ENCODE measurements around the gene EIF4E1B. TPM values are rescaled to one million over a fixed set of nuclear protein-coding genes. Genes with fewer than 3 reads are reported as not detected.

Gene EIF4E1B
- total RNA-seq, 4 donors from 2014 or later: not detected

GRCh38 chr5:176594554-176594953, 35.9 kb upstream of the EIF4E1B start:
- H3K27ac ChIP-seq: no peak overlapping the region
- H3K36me3 ChIP-seq: no peaks in the 10 kb centered on the region
- H3K27me3 ChIP-seq: no peaks in the 10 kb centered on the region
- no peak for DNase-seq
- TF ChIP-seq, protein P1, sequence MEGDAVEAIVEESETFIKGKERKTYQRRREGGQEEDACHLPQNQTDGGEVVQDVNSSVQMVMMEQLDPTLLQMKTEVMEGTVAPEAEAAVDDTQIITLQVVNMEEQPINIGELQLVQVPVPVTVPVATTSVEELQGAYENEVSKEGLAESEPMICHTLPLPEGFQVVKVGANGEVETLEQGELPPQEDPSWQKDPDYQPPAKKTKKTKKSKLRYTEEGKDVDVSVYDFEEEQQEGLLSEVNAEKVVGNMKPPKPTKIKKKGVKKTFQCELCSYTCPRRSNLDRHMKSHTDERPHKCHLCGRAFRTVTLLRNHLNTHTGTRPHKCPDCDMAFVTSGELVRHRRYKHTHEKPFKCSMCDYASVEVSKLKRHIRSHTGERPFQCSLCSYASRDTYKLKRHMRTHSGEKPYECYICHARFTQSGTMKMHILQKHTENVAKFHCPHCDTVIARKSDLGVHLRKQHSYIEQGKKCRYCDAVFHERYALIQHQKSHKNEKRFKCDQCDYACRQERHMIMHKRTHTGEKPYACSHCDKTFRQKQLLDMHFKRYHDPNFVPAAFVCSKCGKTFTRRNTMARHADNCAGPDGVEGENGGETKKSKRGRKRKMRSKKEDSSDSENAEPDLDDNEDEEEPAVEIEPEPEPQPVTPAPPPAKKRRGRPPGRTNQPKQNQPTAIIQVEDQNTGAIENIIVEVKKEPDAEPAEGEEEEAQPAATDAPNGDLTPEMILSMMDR (IDR thresholded peaks at IDR 0.05): no peak
- TF ChIP-seq POLR2A (IDR thresholded peaks at IDR 0.05): no peak
- H3K4me3 ChIP-seq (replicated peaks in 1 of 3): no peak overlapping the region
- 87 to 91% methylated on average over 8 of the region's 8 CpGs for WGBS, 2 donors
- intact Hi-C loops (cut with DNase I): no loop called here
- H3K9me3 ChIP-seq: no peaks in the 10 kb centered on the region
- H3K4me1 ChIP-seq: no peaks in the 10 kb centered on the region

- no peak for TF ChIP-seq POLR2A (IDR thresholded peaks at IDR 0.05)
- TF ChIP-seq, protein P1 (IDR thresholded peaks at IDR 0.05): no peak
- H3K27ac ChIP-seq: no peak overlapping the region
- no peaks in the 10 kb centered on the region for H3K9me3 ChIP-seq
- no peaks in the 10 kb centered on the region for H3K4me1 ChIP-seq
- WGBS, 2 donors: 82 to 90% methylated on average over 9 to 11 of the region's 11 CpGs
- no peaks in the 10 kb centered on the region for H3K36me3 ChIP-seq
- no peak for DNase-seq
- intact Hi-C loops (cut with DNase I): no loop called here
- H3K4me3 ChIP-seq (replicated peaks in 1 of 3): no peak overlapping the region
- no peaks in the 10 kb centered on the region for H3K27me3 ChIP-seq
Measured at GRCh38 chr5:176595386-176595943, 35.0 kb upstream of the EIF4E1B start.

GRCh38 chr5:176596069-176596644, 34.3 kb upstream of the EIF4E1B start:
- H3K4me1 ChIP-seq: no peaks in the 10 kb centered on the region
- 79 to 88% methylated on average over 23 of the region's 23 CpGs for WGBS, 2 donors
- no peak overlapping the region for H3K27ac ChIP-seq
- H3K4me3 ChIP-seq (replicated peaks in 1 of 3): no peak overlapping the region
- DNase-seq: no peak
- H3K9me3 ChIP-seq: no peaks in the 10 kb centered on the region
- no peaks in the 10 kb centered on the region for H3K36me3 ChIP-seq
- H3K27me3 ChIP-seq: no peaks in the 10 kb centered on the region
- no peak for TF ChIP-seq POLR2A (IDR thresholded peaks at IDR 0.05)
- TF ChIP-seq, protein P1 (IDR thresholded peaks at IDR 0.05): no peak
- intact Hi-C loops (cut with DNase I): no loop called here

- Histone ChIP-seq H3K4me3 (replicated peaks in 1 of 3) (no peak overlapping the region), H3K36me3 (no peaks in the 10 kb centered on the region), H3K27ac (no peak overlapping the region), H3K9me3 (no peaks in the 10 kb centered on the region), H3K27me3 (no peaks in the 10 kb centered on the region), H3K4me1 (no peaks in the 10 kb centered on the region)
- 4 to 9% methylated on average over 9 to 14 of the region's 98 CpGs for WGBS, 2 donors
- no peak for TF ChIP-seq POLR2A (IDR thresholded peaks at IDR 0.05)
- TF ChIP-seq, protein P1 (IDR thresholded peaks at IDR 0.05): peak in 2 of 6 experiments; percentile 13 to 31
- intact Hi-C loops (cut with DNase I): no loop called here
- peak; percentile 14 to 23 for DNase-seq
Measured at GRCh38 chr5:176596689-176597416, 33.6 kb upstream of the EIF4E1B start.

Measured in thyroid gland (tissue), 4 donors.